HG02973 (cell line): ENCODE results near the gene GNG7.
"Not testable (repeated sequence)": the region's sequence is repeated elsewhere in the genome, so short reads cannot be mapped to it uniquely, and the experiment has no call there.

Experiments used
- ATAC-seq: cut with Tn5 transposase; IDR thresholded peaks from one replicate; pipeline ENCODE4 v1.9.1; 2021; ENCODE audit warnings: moderate library complexity; ENCODE audit not compliant: unreplicated experiment

The GNG7 gene

GRCh38 chr19:2714102-2714501, 11.6 kb upstream of the GNG7 start:
- not testable (repeated sequence) for ATAC-seq

GRCh38 chr19:2713170-2713569, 10.7 kb upstream of the GNG7 start:
- ATAC-seq = not testable (repeated sequence)

- ATAC-seq = no peak
Observed at GRCh38 chr19:2711875-2712205, 9.3 kb upstream of the GNG7 start.

GRCh38 chr19:2711172-2711874, 8.8 kb upstream of the GNG7 start:
- ATAC-seq = no peak

- no peak for ATAC-seq
Observed at GRCh38 chr19:2706251-2706650, 3.8 kb upstream of the GNG7 start.

- no peak for ATAC-seq
Observed at GRCh38 chr19:2703691-2704216, 1.3 kb upstream of the GNG7 start.

GRCh38 chr19:2703077-2703437, 563 bp upstream of the GNG7 start:
- no peak for ATAC-seq

GRCh38 chr19:2701361-2702169, 929 bp downstream of the GNG7 start:
- no peak for ATAC-seq

GRCh38 chr19:2700660-2701360, 1.7 kb downstream of the GNG7 start:
- no peak for ATAC-seq

- ATAC-seq = no peak
Observed at GRCh38 chr19:2699413-2700140, 2.9 kb downstream of the GNG7 start.

- no peak for ATAC-seq
Observed at GRCh38 chr19:2694196-2694595, 8.3 kb downstream of the GNG7 start.

GRCh38 chr19:2693492-2694160, 8.9 kb downstream of the GNG7 start:
- no peak for ATAC-seq

- no peak for ATAC-seq
Observed at GRCh38 chr19:2691951-2692350, 10.5 kb downstream of the GNG7 start.

GRCh38 chr19:2690856-2691255, 11.6 kb downstream of the GNG7 start:
- ATAC-seq = no peak

- no peak for ATAC-seq
Observed at GRCh38 chr19:2686360-2686759, 16.1 kb downstream of the GNG7 start.

- no peak for ATAC-seq
Observed at GRCh38 chr19:2685204-2685704, 17.2 kb downstream of the GNG7 start.

- ATAC-seq = no peak
Observed at GRCh38 chr19:2683430-2684003, 19.0 kb downstream of the GNG7 start.

- ATAC-seq = no peak
Observed at GRCh38 chr19:2680808-2681207, 21.7 kb downstream of the GNG7 start.

GRCh38 chr19:2679439-2679838, 23.1 kb downstream of the GNG7 start:
- ATAC-seq = no peak

GRCh38 chr19:2678948-2679347, 23.5 kb downstream of the GNG7 start:
- not testable (repeated sequence) for ATAC-seq
